Measurements from ENCODE around the gene PRRC2B.

PRRC2B gene

DNA sequence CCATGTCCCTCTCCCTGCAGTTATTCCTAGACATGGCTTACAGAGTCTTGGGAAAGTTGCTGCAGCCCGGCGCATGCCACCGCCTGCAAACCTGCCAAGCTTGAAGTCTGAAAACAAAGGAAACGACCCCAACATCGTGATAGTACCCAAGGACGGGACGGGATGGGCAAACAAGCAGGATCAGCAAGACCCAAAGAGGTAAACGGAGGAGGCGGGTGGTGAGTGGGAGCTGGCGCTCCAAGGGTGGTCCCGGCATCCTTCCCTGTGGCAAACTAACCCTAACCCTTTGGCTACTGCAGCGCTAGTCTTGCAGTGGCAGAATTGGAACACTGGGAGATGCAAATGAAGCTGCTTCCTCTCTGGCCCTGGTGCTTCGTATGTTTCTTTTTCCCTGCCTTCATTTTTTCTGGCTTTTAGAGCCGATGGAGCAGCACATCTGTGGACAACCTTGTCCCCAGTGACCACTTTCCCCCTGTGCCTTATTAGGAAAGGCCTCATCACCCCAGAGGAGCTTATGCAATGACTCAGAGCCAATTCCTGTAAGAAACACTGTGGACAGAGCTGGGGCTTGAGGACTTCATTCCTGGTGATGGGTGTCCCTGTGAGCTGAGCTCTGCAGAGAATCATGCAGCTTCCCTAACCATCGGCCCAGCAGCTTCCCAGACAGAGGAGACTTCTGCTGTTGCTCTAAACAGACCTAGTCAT, 38.9 kb downstream of the PRRC2B start:
- peak overlapping the region in 1 of 2 donors; percentile 24 for H3K27ac ChIP-seq (ENCODE audit: low read depth in 2 of 2, low read length in 2 of 2)

DNA sequence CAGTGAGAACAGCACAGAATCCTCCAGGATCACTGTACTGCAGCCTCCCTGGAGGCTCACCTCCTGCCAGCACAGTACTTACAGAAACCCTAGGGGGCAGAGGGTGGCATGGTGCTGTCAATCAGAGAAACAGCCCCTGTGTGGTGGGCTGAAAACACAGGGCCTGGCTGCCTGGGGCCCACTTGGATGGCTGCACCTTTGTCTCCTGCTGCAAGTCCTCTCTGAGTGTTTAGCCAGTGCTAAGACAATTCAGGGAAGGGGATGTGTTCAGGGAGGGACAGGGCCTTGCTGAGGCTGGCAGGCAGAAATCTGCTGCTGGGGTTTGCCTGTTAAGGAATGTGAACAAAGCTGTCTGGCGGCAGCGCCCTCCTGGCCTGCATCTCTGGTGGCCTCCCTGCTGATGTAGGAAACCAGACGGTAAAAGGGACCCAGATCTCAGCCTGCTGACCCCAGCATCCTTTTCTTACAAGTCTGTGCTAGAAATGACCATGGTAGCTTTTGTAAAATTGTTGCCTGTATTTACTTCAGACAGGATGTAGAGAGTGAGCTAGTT, 39.5 kb downstream of the PRRC2B start:
- no peaks in the 10 kb centered on the region for H3K4me1 ChIP-seq (ENCODE audit: control insufficient read depth in 2 of 2, insufficient read depth in 2 of 2, low read length in 2 of 2)
- H3K36me3 ChIP-seq (ENCODE audit: control insufficient read depth in 2 of 2, insufficient read depth in 2 of 2, low read length in 2 of 2) = peaks cover 46 to 50% of the 10 kb centered on the region in 2 donors
- no peaks in the 10 kb centered on the region for H3K27me3 ChIP-seq (ENCODE audit: control insufficient read depth in 2 of 2, insufficient read depth in 2 of 2, low read length in 2 of 2)
- no peak overlapping the region for H3K9ac ChIP-seq (ENCODE audit: low read depth in 1 of 2, low read length in 2 of 2)
- peak overlapping the region in 1 of 2 donors; percentile 24 for H3K27ac ChIP-seq (ENCODE audit: low read depth in 2 of 2, low read length in 2 of 2)
- H3K4me3 ChIP-seq (ENCODE audit: low read length in 2 of 2) = no peak overlapping the region
- H3K9me3 ChIP-seq (ENCODE audit: control insufficient read depth in 2 of 2, low read length in 2 of 2) = no peaks in the 10 kb centered on the region

More for the DNA sequence above, 38.9 kb downstream of the PRRC2B start:
- no peaks in the 10 kb centered on the region for H3K4me1 ChIP-seq (ENCODE audit: control insufficient read depth in 2 of 2, insufficient read depth in 2 of 2, low read length in 2 of 2)
- no peak overlapping the region for H3K4me3 ChIP-seq (ENCODE audit: low read length in 2 of 2)
- H3K9me3 ChIP-seq (ENCODE audit: control insufficient read depth in 2 of 2, low read length in 2 of 2) = no peaks in the 10 kb centered on the region
- no peak overlapping the region for H3K9ac ChIP-seq (ENCODE audit: low read depth in 1 of 2, low read length in 2 of 2)
- H3K27me3 ChIP-seq (ENCODE audit: control insufficient read depth in 2 of 2, insufficient read depth in 2 of 2, low read length in 2 of 2) = no peaks in the 10 kb centered on the region
- peaks cover 40 to 44% of the 10 kb centered on the region in 2 donors for H3K36me3 ChIP-seq (ENCODE audit: control insufficient read depth in 2 of 2, insufficient read depth in 2 of 2, low read length in 2 of 2)

DNA sequence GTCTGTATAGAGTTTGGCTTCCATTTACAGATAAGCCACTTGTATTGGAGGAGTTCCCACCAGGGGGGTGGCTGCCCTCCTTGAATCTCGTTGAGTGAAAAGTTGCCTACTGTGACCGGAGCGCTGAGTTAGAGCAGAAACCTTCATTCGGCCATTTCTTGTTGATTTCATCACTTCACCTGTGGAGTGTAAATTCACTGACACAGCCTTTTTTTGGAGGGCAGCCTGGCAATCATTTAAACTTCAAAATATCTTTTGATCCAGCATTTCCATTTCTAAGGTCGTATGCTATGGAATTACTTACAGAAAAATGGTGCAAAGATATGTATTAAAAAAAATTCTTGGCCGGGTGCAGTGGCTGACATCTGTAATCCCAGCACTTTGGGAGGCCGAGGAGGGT, 40.8 kb downstream of the PRRC2B start:
- Histone ChIP-seq H3K27ac (ENCODE audit: low read depth in 2 of 2, low read length in 2 of 2) (no peak overlapping the region), H3K9ac (ENCODE audit: low read depth in 1 of 2, low read length in 2 of 2) (no peak overlapping the region), H3K36me3 (ENCODE audit: control insufficient read depth in 2 of 2, insufficient read depth in 2 of 2, low read length in 2 of 2) (peaks cover 59 to 62% of the 10 kb centered on the region in 2 donors), H3K27me3 (ENCODE audit: control insufficient read depth in 2 of 2, insufficient read depth in 2 of 2, low read length in 2 of 2) (no peaks in the 10 kb centered on the region), H3K9me3 (ENCODE audit: control insufficient read depth in 2 of 2, low read length in 2 of 2) (no peaks in the 10 kb centered on the region), H3K4me1 (ENCODE audit: control insufficient read depth in 2 of 2, insufficient read depth in 2 of 2, low read length in 2 of 2) (no peaks in the 10 kb centered on the region), H3K4me3 (ENCODE audit: low read length in 2 of 2) (no peak overlapping the region)

DNA sequence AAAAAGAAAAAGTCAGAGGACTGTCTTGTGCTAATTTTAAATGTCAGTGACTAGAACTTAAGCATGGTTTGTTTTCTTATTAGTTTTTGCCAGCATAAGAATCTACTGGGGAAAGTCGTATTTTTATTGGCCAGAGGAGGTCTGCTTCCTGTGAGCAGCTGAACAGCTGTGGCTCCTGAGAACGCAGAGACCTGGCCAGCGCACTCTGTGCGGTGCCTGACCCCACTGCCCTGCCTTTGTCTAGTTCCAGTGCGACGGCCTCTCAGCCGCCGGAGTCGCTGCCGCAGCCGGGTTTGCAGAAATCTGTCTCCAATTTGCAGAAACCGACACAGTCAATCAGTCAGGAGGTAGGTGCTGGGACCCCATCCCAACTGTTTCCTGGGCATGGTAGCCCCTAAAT, 42.5 kb downstream of the PRRC2B start:
- no peak overlapping the region for H3K27ac ChIP-seq (ENCODE audit: low read depth in 2 of 2, low read length in 2 of 2)
- H3K36me3 ChIP-seq (ENCODE audit: control insufficient read depth in 2 of 2, insufficient read depth in 2 of 2, low read length in 2 of 2) = peaks cover 66 to 73% of the 10 kb centered on the region in 2 donors
- no peaks in the 10 kb centered on the region for H3K4me1 ChIP-seq (ENCODE audit: control insufficient read depth in 2 of 2, insufficient read depth in 2 of 2, low read length in 2 of 2)
- H3K9ac ChIP-seq (ENCODE audit: low read depth in 1 of 2, low read length in 2 of 2) = no peak overlapping the region
- no peaks in the 10 kb centered on the region for H3K9me3 ChIP-seq (ENCODE audit: control insufficient read depth in 2 of 2, low read length in 2 of 2)
- no peaks in the 10 kb centered on the region for H3K27me3 ChIP-seq (ENCODE audit: control insufficient read depth in 2 of 2, insufficient read depth in 2 of 2, low read length in 2 of 2)
- H3K4me3 ChIP-seq (ENCODE audit: low read length in 2 of 2) = no peak overlapping the region

DNA sequence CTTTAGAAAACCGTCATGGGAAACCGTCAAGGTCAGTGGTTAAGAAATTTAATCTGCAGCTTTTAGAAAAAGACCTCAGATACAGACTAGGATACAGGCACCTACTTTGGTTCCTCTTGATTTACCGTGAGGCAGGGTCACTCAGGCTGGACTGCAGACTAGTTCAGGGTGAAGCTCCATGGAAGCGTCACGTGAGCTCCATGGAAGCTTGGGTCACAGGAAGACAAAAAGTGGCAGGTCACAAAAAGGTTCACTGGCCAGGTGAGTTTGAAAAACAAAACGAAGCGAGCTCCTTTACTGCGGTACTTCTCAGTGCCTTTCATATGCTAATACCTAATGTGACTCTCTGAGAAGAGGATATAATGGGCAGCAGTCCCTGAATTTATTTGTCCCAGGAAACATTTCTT, 43.0 kb downstream of the PRRC2B start:
- no peak overlapping the region for H3K27ac ChIP-seq (ENCODE audit: low read depth in 2 of 2, low read length in 2 of 2)
- no peak overlapping the region for H3K9ac ChIP-seq (ENCODE audit: low read depth in 1 of 2, low read length in 2 of 2)
- H3K36me3 ChIP-seq (ENCODE audit: control insufficient read depth in 2 of 2, insufficient read depth in 2 of 2, low read length in 2 of 2) = peaks cover 66 to 74% of the 10 kb centered on the region in 2 donors
- H3K9me3 ChIP-seq (ENCODE audit: control insufficient read depth in 2 of 2, low read length in 2 of 2) = no peaks in the 10 kb centered on the region
- no peaks in the 10 kb centered on the region for H3K4me1 ChIP-seq (ENCODE audit: control insufficient read depth in 2 of 2, insufficient read depth in 2 of 2, low read length in 2 of 2)
- H3K27me3 ChIP-seq (ENCODE audit: control insufficient read depth in 2 of 2, insufficient read depth in 2 of 2, low read length in 2 of 2) = no peaks in the 10 kb centered on the region
- no peak overlapping the region for H3K4me3 ChIP-seq (ENCODE audit: low read length in 2 of 2)

DNA sequence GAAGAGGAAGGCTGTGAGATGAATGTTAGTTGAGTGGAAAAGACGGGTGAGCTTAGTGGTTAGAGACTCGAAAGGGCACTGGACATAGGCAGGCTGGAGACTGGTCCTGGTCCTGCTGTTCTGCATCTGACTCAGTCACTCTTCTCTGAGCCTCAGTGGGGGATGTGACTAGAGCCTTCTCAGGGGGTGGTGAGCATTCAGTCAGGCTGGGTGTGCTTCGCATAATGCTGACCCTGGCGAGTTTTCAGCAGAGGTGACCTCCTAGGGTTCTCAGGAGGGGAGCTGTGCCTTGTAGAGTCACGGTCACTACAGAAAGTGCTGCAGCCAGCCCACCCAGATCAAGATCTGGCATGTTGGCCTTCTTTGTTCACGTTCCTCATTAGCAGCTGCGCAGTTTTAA, 44.3 kb downstream of the PRRC2B start:
- H3K4me1 ChIP-seq (ENCODE audit: control insufficient read depth in 2 of 2, insufficient read depth in 2 of 2, low read length in 2 of 2) = peaks cover 0 to 4% of the 10 kb centered on the region in 2 donors
- H3K27ac ChIP-seq (ENCODE audit: low read depth in 2 of 2, low read length in 2 of 2) = no peak overlapping the region
- H3K27me3 ChIP-seq (ENCODE audit: control insufficient read depth in 2 of 2, insufficient read depth in 2 of 2, low read length in 2 of 2) = no peaks in the 10 kb centered on the region
- no peak overlapping the region for H3K9ac ChIP-seq (ENCODE audit: low read depth in 1 of 2, low read length in 2 of 2)
- H3K4me3 ChIP-seq (ENCODE audit: low read length in 2 of 2) = no peak overlapping the region
- H3K9me3 ChIP-seq (ENCODE audit: control insufficient read depth in 2 of 2, low read length in 2 of 2) = no peaks in the 10 kb centered on the region
- H3K36me3 ChIP-seq (ENCODE audit: control insufficient read depth in 2 of 2, insufficient read depth in 2 of 2, low read length in 2 of 2) = peaks cover 54 to 68% of the 10 kb centered on the region in 2 donors

DNA sequence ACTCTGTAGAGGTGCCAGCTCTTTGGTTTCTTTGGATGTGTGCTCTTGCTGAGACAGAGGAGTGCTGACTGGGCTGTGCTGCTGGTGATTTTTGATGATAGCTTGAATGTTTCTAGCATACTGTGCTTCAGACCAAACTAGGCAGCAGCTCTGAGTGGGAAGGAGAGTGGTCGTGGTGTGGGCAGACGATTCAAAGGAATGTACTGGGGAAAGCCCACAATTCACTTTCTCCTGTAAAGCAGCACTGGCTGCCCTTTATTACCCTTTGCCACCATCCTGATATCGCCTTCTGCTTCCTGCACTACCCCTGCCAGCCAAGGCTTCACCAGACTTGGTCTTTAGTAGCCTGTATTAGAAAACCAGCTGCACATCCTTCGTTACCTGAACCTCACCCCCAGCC, 45.3 kb downstream of the PRRC2B start:
- Histone ChIP-seq H3K4me1 (ENCODE audit: control insufficient read depth in 2 of 2, insufficient read depth in 2 of 2, low read length in 2 of 2) (peaks cover 0 to 4% of the 10 kb centered on the region in 2 donors), H3K4me3 (ENCODE audit: low read length in 2 of 2) (no peak overlapping the region), H3K27ac (ENCODE audit: low read depth in 2 of 2, low read length in 2 of 2) (no peak overlapping the region), H3K9me3 (ENCODE audit: control insufficient read depth in 2 of 2, low read length in 2 of 2) (no peaks in the 10 kb centered on the region), H3K36me3 (ENCODE audit: control insufficient read depth in 2 of 2, insufficient read depth in 2 of 2, low read length in 2 of 2) (peaks cover 55 to 68% of the 10 kb centered on the region in 2 donors), H3K9ac (ENCODE audit: low read depth in 1 of 2, low read length in 2 of 2) (no peak overlapping the region), H3K27me3 (ENCODE audit: control insufficient read depth in 2 of 2, insufficient read depth in 2 of 2, low read length in 2 of 2) (no peaks in the 10 kb centered on the region)

DNA sequence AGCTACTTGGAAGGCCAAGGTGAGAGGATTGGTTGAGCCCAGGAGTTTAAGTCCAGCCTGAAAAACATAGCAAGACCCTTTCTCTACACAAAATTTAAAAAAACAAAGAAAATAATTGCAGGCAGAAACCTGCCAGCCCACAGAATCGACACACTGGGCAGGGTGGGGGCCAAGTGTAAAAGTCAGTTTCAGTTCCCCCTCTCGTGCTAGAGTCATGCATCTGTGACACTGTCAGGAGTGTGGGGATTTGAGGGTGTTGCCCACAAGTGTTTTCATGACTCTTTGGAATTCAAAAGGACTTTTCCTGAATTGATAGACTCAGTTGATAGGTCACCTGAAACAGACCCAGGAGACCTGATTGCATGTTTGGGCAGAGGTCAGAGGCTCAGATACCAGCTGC, 47.6 kb downstream of the PRRC2B start:
- H3K9ac ChIP-seq (ENCODE audit: low read depth in 1 of 2, low read length in 2 of 2) = no peak overlapping the region
- no peak overlapping the region for H3K4me3 ChIP-seq (ENCODE audit: low read length in 2 of 2)
- H3K4me1 ChIP-seq (ENCODE audit: control insufficient read depth in 2 of 2, insufficient read depth in 2 of 2, low read length in 2 of 2) = peaks cover 0 to 4% of the 10 kb centered on the region in 2 donors
- no peaks in the 10 kb centered on the region for H3K9me3 ChIP-seq (ENCODE audit: control insufficient read depth in 2 of 2, low read length in 2 of 2)
- no peak overlapping the region for H3K27ac ChIP-seq (ENCODE audit: low read depth in 2 of 2, low read length in 2 of 2)
- no peaks in the 10 kb centered on the region for H3K27me3 ChIP-seq (ENCODE audit: control insufficient read depth in 2 of 2, insufficient read depth in 2 of 2, low read length in 2 of 2)
- peaks cover 62 to 76% of the 10 kb centered on the region in 2 donors for H3K36me3 ChIP-seq (ENCODE audit: control insufficient read depth in 2 of 2, insufficient read depth in 2 of 2, low read length in 2 of 2)

DNA sequence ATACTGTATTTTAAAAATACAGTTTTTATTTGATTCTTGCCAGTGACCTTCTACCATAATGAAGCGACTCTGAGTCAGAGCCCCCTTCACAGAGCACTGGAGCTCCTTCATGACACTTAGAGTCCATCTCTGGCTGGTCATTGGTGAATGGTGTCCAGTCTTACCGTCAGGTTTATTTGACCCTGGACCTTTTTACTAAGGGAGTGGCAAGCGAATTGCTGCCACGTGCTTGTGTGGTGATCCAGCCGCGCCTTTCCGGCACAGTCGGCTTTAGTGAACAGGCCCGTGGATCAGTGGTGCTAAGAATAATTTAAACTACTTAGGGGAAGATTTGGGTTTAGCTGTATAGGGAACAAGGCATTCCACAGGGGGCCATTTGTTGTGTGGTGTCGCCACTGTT, 48.5 kb downstream of the PRRC2B start:
- H3K9me3 ChIP-seq (ENCODE audit: control insufficient read depth in 2 of 2, low read length in 2 of 2) = no peaks in the 10 kb centered on the region
- no peaks in the 10 kb centered on the region for H3K27me3 ChIP-seq (ENCODE audit: control insufficient read depth in 2 of 2, insufficient read depth in 2 of 2, low read length in 2 of 2)
- H3K4me1 ChIP-seq (ENCODE audit: control insufficient read depth in 2 of 2, insufficient read depth in 2 of 2, low read length in 2 of 2) = peaks cover 0 to 4% of the 10 kb centered on the region in 2 donors
- H3K9ac ChIP-seq (ENCODE audit: low read depth in 1 of 2, low read length in 2 of 2) = no peak overlapping the region
- no peak overlapping the region for H3K4me3 ChIP-seq (ENCODE audit: low read length in 2 of 2)
- no peak overlapping the region for H3K27ac ChIP-seq (ENCODE audit: low read depth in 2 of 2, low read length in 2 of 2)
- H3K36me3 ChIP-seq (ENCODE audit: control insufficient read depth in 2 of 2, insufficient read depth in 2 of 2, low read length in 2 of 2) = peaks cover 61 to 78% of the 10 kb centered on the region in 2 donors

DNA sequence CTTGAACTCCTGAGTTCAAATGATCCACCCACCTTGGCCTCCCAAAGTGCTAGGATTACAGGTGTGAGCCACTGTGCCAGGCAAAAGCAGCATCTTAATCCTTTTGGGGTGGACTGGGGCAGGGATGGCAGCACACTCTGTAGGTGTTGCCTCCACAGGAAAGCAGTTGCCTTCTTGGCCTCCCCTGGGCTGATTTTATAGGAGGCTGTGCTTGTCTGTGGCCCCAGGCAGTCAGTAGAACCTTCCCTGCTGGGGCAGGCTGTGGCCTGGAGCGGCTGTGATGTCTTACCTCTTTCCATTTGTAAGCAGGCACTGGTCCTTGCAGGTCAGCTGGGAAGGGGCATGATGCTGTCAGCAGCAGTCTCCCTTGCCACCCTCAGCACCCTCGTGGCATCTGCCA, 49.8 kb downstream of the PRRC2B start:
- no peak overlapping the region for H3K27ac ChIP-seq (ENCODE audit: low read depth in 2 of 2, low read length in 2 of 2)
- peaks cover 52 to 77% of the 10 kb centered on the region in 2 donors for H3K36me3 ChIP-seq (ENCODE audit: control insufficient read depth in 2 of 2, insufficient read depth in 2 of 2, low read length in 2 of 2)
- H3K4me1 ChIP-seq (ENCODE audit: control insufficient read depth in 2 of 2, insufficient read depth in 2 of 2, low read length in 2 of 2) = peaks cover 0 to 4% of the 10 kb centered on the region in 2 donors
- no peak overlapping the region for H3K4me3 ChIP-seq (ENCODE audit: low read length in 2 of 2)
- H3K9ac ChIP-seq (ENCODE audit: low read depth in 1 of 2, low read length in 2 of 2) = no peak overlapping the region
- no peaks in the 10 kb centered on the region for H3K9me3 ChIP-seq (ENCODE audit: control insufficient read depth in 2 of 2, low read length in 2 of 2)
- H3K27me3 ChIP-seq (ENCODE audit: control insufficient read depth in 2 of 2, insufficient read depth in 2 of 2, low read length in 2 of 2) = no peaks in the 10 kb centered on the region

All from mucosa of rectum (tissue), 2 donors.